ENCODE measurements around the gene SMAD6. TPM values are rescaled to one million over a fixed set of nuclear protein-coding genes. Genes with fewer than 3 reads are reported as not detected.

Gene SMAD6
- polyA plus RNA-seq, 1 donor from 2014 or later, result 0.16 TPM

GRCh38 chr15:66682246-66682645, 19.8 kb upstream of the SMAD6 start:
- no peaks in the 10 kb centered on the region for H3K36me3 ChIP-seq (ENCODE audit: insufficient read depth, low read length)
- H4K20me1 ChIP-seq (ENCODE audit: insufficient read depth), result no peaks in the 10 kb centered on the region
- no peaks in the 10 kb centered on the region for H3K27me3 ChIP-seq (ENCODE audit: insufficient read depth, low read depth, low read length)
- no peaks in the 10 kb centered on the region for H3F3A ChIP-seq (ENCODE audit: insufficient read depth, low read length, poor library complexity, severe bottlenecking)
- H3K27ac ChIP-seq (ENCODE audit: low read length), result no peak overlapping the region
- TF ChIP-seq EZH2 (IDR thresholded peaks at IDR 0.05; ENCODE audit: borderline replicate concordance, insufficient read depth, low read length, poor library complexity, severe bottlenecking) (no peak), REST (IDR thresholded peaks at IDR 0.05; ENCODE audit: borderline replicate concordance) (no peak), MXI1 (conservative IDR thresholded peaks at IDR 0.05; ENCODE audit: poor library complexity, severe bottlenecking) (no peak), EP300 (conservative IDR thresholded peaks at IDR 0.05; ENCODE audit: poor library complexity, severe bottlenecking) (no peak), TAF1 (IDR thresholded peaks at IDR 0.05; ENCODE audit: low read depth) (no peak), RAD21 (conservative IDR thresholded peaks at IDR 0.05) (no peak), POLR2AphosphoS5 (IDR thresholded peaks at IDR 0.05) (no peak)
- no peak overlapping the region for H3K9ac ChIP-seq (ENCODE audit: low read length)
- H3K4me2 ChIP-seq (ENCODE audit: low read length), result no peak overlapping the region
- no peaks in the 10 kb centered on the region for H3K9me3 ChIP-seq (ENCODE audit: low read length)
- H2AFZ ChIP-seq (ENCODE audit: low read depth, low read length), result no peak overlapping the region
- no peak overlapping the region for H3K4me3 ChIP-seq (ENCODE audit: low read length)
- no peaks in the 10 kb centered on the region for H3K79me2 ChIP-seq (replicated peaks; ENCODE audit: insufficient read depth, low read length)
- no peaks in the 10 kb centered on the region for H3K9me2 ChIP-seq (ENCODE audit: insufficient read depth, low read length)

GRCh38 chr15:66682865-66683264, 19.2 kb upstream of the SMAD6 start:
- H3K79me2 ChIP-seq (replicated peaks; ENCODE audit: insufficient read depth, low read length), result no peaks in the 10 kb centered on the region
- H3K9me2 ChIP-seq (ENCODE audit: insufficient read depth, low read length), result no peaks in the 10 kb centered on the region
- H2AFZ ChIP-seq (ENCODE audit: low read depth, low read length), result no peak overlapping the region
- H4K20me1 ChIP-seq (ENCODE audit: insufficient read depth), result no peaks in the 10 kb centered on the region
- H3K4me2 ChIP-seq (ENCODE audit: low read length), result no peak overlapping the region
- no peak overlapping the region for H3K27ac ChIP-seq (ENCODE audit: low read length)
- H3K9ac ChIP-seq (ENCODE audit: low read length), result no peak overlapping the region
- no peaks in the 10 kb centered on the region for H3F3A ChIP-seq (ENCODE audit: insufficient read depth, low read length, poor library complexity, severe bottlenecking)
- no peaks in the 10 kb centered on the region for H3K9me3 ChIP-seq (ENCODE audit: low read length)
- H3K27me3 ChIP-seq (ENCODE audit: insufficient read depth, low read depth, low read length), result no peaks in the 10 kb centered on the region
- TF ChIP-seq SMC3 (conservative IDR thresholded peaks at IDR 0.05; ENCODE audit: poor library complexity) (no peak), TAF1 (IDR thresholded peaks at IDR 0.05; ENCODE audit: low read depth) (no peak), POLR2AphosphoS5 (IDR thresholded peaks at IDR 0.05) (no peak), EP300 (conservative IDR thresholded peaks at IDR 0.05; ENCODE audit: poor library complexity, severe bottlenecking) (no peak), EZH2 (IDR thresholded peaks at IDR 0.05; ENCODE audit: borderline replicate concordance, insufficient read depth, low read length, poor library complexity, severe bottlenecking) (no peak), RAD21 (conservative IDR thresholded peaks at IDR 0.05) (no peak), REST (IDR thresholded peaks at IDR 0.05; ENCODE audit: borderline replicate concordance) (no peak), MXI1 (conservative IDR thresholded peaks at IDR 0.05; ENCODE audit: poor library complexity, severe bottlenecking) (no peak), CTCF (IDR thresholded peaks at IDR 0.05; ENCODE audit: poor library complexity, severe bottlenecking) (no peak)
- H3K36me3 ChIP-seq (ENCODE audit: insufficient read depth, low read length), result no peaks in the 10 kb centered on the region
- no peak overlapping the region for H3K4me3 ChIP-seq (ENCODE audit: low read length)

Data from neural cell (in vitro differentiated cells).